Common myeloid progenitor, CD34-positive (primary cell): ENCODE results near the gene TRIP13.
"Not testable (repeated sequence)": the region's sequence is repeated elsewhere in the genome, so short reads cannot be mapped to it uniquely, and the experiment has no call there.

Source experiments
- CTCF ChIA-PET: fragments of 350-600 bp; sonication (Branson Sonifier 250); formaldehyde crosslinking; loops from one replicate; lab custom pipeline; 2021; ENCODE audit warnings: antibody characterized with exemption; lab: Charles Lee
- POLR2A ChIA-PET: fragments of 350-600 bp; sonication (Branson Sonifier 250); formaldehyde crosslinking; loops from one replicate; lab custom pipeline; 2021; ENCODE audit warnings: antibody characterized with exemption; lab: Charles Lee
- DNase-seq, 3 donors: peaks; one replicate each; pipeline versions ENCODE4 v3.0.0 to v3.0.0-alpha.2; 2013
- H3K27ac ChIP-seq, 2 experiments: 1 replicate in 1 of 2; 2 replicates in 1 of 2; pipeline ENCODE4 v1.7.0; 2013; ENCODE audit warnings: inconsistent platforms in 2 of 2, low read length in 2 of 2, mild to moderate bottlenecking in 2 of 2, low read depth in 1 of 2, moderate library complexity in 1 of 2; ENCODE audit not compliant: severe bottlenecking in 2 of 2, insufficient read depth in 1 of 2, poor library complexity in 1 of 2
- H3K27me3 ChIP-seq, 5 experiments: replicated peaks in 2 of 5; 1 replicate in 3 of 5; 2 replicates in 2 of 5; pipeline versions ENCODE4 v1.6.1 to v1.7.0; 2013; ENCODE audit warnings: low read length in 4 of 5, mild to moderate bottlenecking in 2 of 5, moderate library complexity in 2 of 5, inconsistent platforms in 1 of 5; ENCODE audit not compliant: insufficient read depth in 5 of 5, control insufficient read depth in 4 of 5
- H3K36me3 ChIP-seq, 4 experiments: 1 replicate in 2 of 4; 2 replicates in 2 of 4; pipeline versions ENCODE4 v1.6.1 to v1.7.0; 2013; ENCODE audit warnings: low read length in 3 of 4, control low read depth in 1 of 4, mild to moderate bottlenecking in 1 of 4; ENCODE audit not compliant: control insufficient read depth in 4 of 4, insufficient read depth in 4 of 4
- H3K4me1 ChIP-seq, 4 experiments: 1 replicate in 3 of 4; 2 replicates in 1 of 4; pipeline versions ENCODE4 v1.6.1 to v1.7.1; 2013; ENCODE audit warnings: low read length in 3 of 4, mild to moderate bottlenecking in 3 of 4, control low read depth in 1 of 4, inconsistent platforms in 1 of 4, moderate library complexity in 1 of 4; ENCODE audit not compliant: control insufficient read depth in 4 of 4, insufficient read depth in 4 of 4; ENCODE audit errors: control extremely low read depth in 1 of 4
- H3K4me3 ChIP-seq, 7 experiments: 1 replicate in 4 of 7; 2 replicates in 3 of 7; pipeline versions ENCODE4 v1.5.1 to v1.7.0; 2013; ENCODE audit warnings: mild to moderate bottlenecking in 7 of 7, low read length in 6 of 7, moderate library complexity in 6 of 7, inconsistent platforms in 2 of 7, low read depth in 2 of 7, control low read depth in 1 of 7; ENCODE audit not compliant: insufficient read depth in 4 of 7, control insufficient read depth in 1 of 7; ENCODE audit errors: extremely low read depth in 1 of 7
- H3K9me3 ChIP-seq, 5 experiments: 1 replicate in 4 of 5; 2 replicates in 1 of 5; pipeline versions ENCODE4 v1.6.1 to v1.7.1; 2013; ENCODE audit warnings: low read length in 4 of 5, mild to moderate bottlenecking in 2 of 5, inconsistent platforms in 1 of 5, low read depth in 1 of 5, moderate library complexity in 1 of 5; ENCODE audit not compliant: control insufficient read depth in 4 of 5, insufficient read depth in 2 of 5; ENCODE audit errors: control extremely low read depth in 1 of 5
- WGBS: methylation state at CpG from one replicate; pipeline ENCODE4 v1.1.5; 2013; ENCODE audit not compliant: insufficient coverage; 5-methylcytosine and 5-hydroxymethylcytosine counted together

Gene TRIP13

GRCh38 chr5:926417-927171, 33.9 kb downstream of the TRIP13 start:
- peaks cover 0 to 6% (median 0%) of the 10 kb centered on the region in 5 experiments for H3K9me3 ChIP-seq
- peak; percentile 49 to 70 (median 66) for DNase-seq
- ChIA-PET CTCF (interaction anchor here (1.8 kb wide), 1 partner anchor 63 kb away, joined by 4 read pairs; no protein-coding TSS in a partner anchor), POLR2A (no interaction called here)
- H3K27me3 ChIP-seq, result peaks cover 6 to 41% (median 13%) of the 10 kb centered on the region in 5 experiments
- no peak overlapping the region for H3K27ac ChIP-seq
- 3% methylated on average over 52 of the region's 65 CpGs for WGBS
- H3K36me3 ChIP-seq, result peaks cover 0 to 5% (median 0%) of the 10 kb centered on the region in 4 experiments
- H3K4me3 ChIP-seq, result peak overlapping the region in 6 of 7 experiments; percentile 4 to 73 (median 46)
- H3K4me1 ChIP-seq, result peaks cover 0 to 9% (median 6%) of the 10 kb centered on the region in 4 experiments

- ChIA-PET POLR2A (no interaction called here), CTCF (no interaction called here)
- no peaks in the 10 kb centered on the region for H3K9me3 ChIP-seq
- H3K4me1 ChIP-seq, result peaks cover 0 to 9% (median 6%) of the 10 kb centered on the region in 4 experiments
- H3K27ac ChIP-seq, result no peak overlapping the region
- H3K27me3 ChIP-seq, result peaks cover 6 to 43% (median 13%) of the 10 kb centered on the region in 5 experiments
- 77% methylated on average over 18 of the region's 30 CpGs for WGBS
- H3K36me3 ChIP-seq, result peaks cover 0 to 1% (median 0%) of the 10 kb centered on the region in 4 experiments
- DNase-seq, result no peak
- peak overlapping the region in 2 of 7 experiments; percentile 56 to 57 for H3K4me3 ChIP-seq
Measured at GRCh38 chr5:927172-928015, 34.7 kb downstream of the TRIP13 start.

DNA sequence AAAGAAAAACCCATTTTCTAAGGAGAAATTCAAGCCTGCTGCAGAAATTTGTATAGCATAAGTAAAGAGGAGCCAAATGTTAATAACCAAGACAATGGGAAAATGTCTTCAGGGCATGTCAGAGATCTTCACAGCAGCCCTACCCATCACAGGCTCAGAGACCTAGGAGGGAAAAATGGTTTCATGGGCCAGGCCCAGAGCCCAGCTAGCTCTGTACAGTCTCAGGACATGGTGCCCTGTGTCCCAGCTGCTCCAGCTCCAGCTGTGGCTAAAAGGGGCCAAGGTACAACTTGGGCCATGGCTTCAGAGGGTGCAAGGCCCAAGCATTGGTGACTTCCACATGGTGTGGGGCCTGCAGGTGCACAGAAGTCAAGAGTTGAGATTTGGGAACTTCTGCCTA, 36.5 kb downstream of the TRIP13 start:
- H3K9me3 ChIP-seq, H3K4me3 ChIP-seq, POLR2A ChIA-PET, H3K36me3 ChIP-seq, H3K4me1 ChIP-seq, CTCF ChIA-PET, H3K27ac ChIP-seq, DNase-seq: not testable (repeated sequence)
- peaks cover 6 to 46% (median 13%) of the 10 kb centered on the region in 5 experiments for H3K27me3 ChIP-seq

- no peaks in the 10 kb centered on the region for H3K9me3 ChIP-seq
- no peak for DNase-seq
- ChIA-PET POLR2A (no interaction called here), CTCF (no interaction called here)
- H3K27ac ChIP-seq, result no peak overlapping the region
- H3K36me3 ChIP-seq, result no peaks in the 10 kb centered on the region
- no peak overlapping the region for H3K4me3 ChIP-seq
- peaks cover 6 to 46% (median 13%) of the 10 kb centered on the region in 5 experiments for H3K27me3 ChIP-seq
- peaks cover 0 to 9% (median 6%) of the 10 kb centered on the region in 4 experiments for H3K4me1 ChIP-seq
Measured at GRCh38 chr5:929596-929995, 36.9 kb downstream of the TRIP13 start.

GRCh38 chr5:930866-931265, 38.2 kb downstream of the TRIP13 start:
- Histone ChIP-seq H3K36me3 (no peaks in the 10 kb centered on the region), H3K4me3 (no peak overlapping the region), H3K9me3 (peaks cover 0 to 6% (median 0%) of the 10 kb centered on the region in 5 experiments), H3K27me3 (peaks cover 4 to 38% (median 11%) of the 10 kb centered on the region in 5 experiments), H3K4me1 (peaks cover 0 to 9% (median 6%) of the 10 kb centered on the region in 4 experiments), H3K27ac (no peak overlapping the region)
- 88% methylated on average over 8 of the region's 8 CpGs for WGBS
- no peak for DNase-seq
- POLR2A ChIA-PET, result interaction anchor here (0.5 kb wide), 1 partner anchor 152 kb away, joined by 3 read pairs; no protein-coding TSS in a partner anchor
- CTCF ChIA-PET, result interaction anchor here (1.3 kb wide), 1 partner anchor 9 kb away, joined by 6 read pairs; no protein-coding TSS in a partner anchor

- POLR2A ChIA-PET, result interaction anchor here (0.5 kb wide), 1 partner anchor 152 kb away, joined by 3 read pairs; no protein-coding TSS in a partner anchor
- 90% methylated on average over 13 of the region's 13 CpGs for WGBS
Measured at GRCh38 chr5:931570-932145, 39.0 kb downstream of the TRIP13 start.

More at GRCh38 chr5:931570-932145, 39.0 kb downstream of the TRIP13 start:
- H3K27me3 ChIP-seq, result peaks cover 0 to 30% (median 6%) of the 10 kb centered on the region in 5 experiments
- CTCF ChIA-PET, result interaction anchor here (0.6 to 2.1 kb wide), 4 partner anchors 8 to 477 kb away, joined by 3 to 6 read pairs (median 5); no protein-coding TSS in a partner anchor
- H3K36me3 ChIP-seq, result no peaks in the 10 kb centered on the region
- peaks cover 0 to 6% (median 4%) of the 10 kb centered on the region in 4 experiments for H3K4me1 ChIP-seq
- H3K27ac ChIP-seq, result no peak overlapping the region
- H3K9me3 ChIP-seq, result peaks cover 0 to 7% (median 0%) of the 10 kb centered on the region in 5 experiments
- no peak for DNase-seq
- H3K4me3 ChIP-seq, result no peak overlapping the region
